B cell (primary cell): ENCODE data around the gene LRFN5.

Experiments
- CTCF ChIP-seq: fragments of 200-600 bp; IDR thresholded peaks from one replicate; pipeline ENCODE4 v1.8.0; 2022; ENCODE audit warnings: antibody characterized with exemption, mild to moderate bottlenecking
- EZH2 ChIP-seq: IDR thresholded peaks from 2 replicates; pipeline ENCODE4 v1.6.1; 2012; ENCODE audit warnings: borderline replicate concordance, low read depth, mild to moderate bottlenecking, moderate library complexity, low read length; ENCODE audit not compliant: insufficient read depth, poor library complexity, severe bottlenecking

GRCh38 chr14:41915732-41916131, 309.1 kb downstream of the LRFN5 start:
- no peak for TF ChIP-seq CTCF
- TF ChIP-seq EZH2: no peak
